ENCODE data around the gene PRC1. TPM values are rescaled to one million over a fixed set of nuclear protein-coding genes. Genes with fewer than 3 reads are reported as not detected.
A peak's percentile ranks its signal among the peaks of the same experiment; 100 is the strongest.

Gene PRC1
- 208 and 260 TPM in 2 replicates for total RNA-seq (2022)
- Bru-seq, nascent RNA, result percentile 71 among the genes with signal in this experiment
- BruChase-seq, experiment 1, labeled RNA remaining after a 6-hour chase, result percentile 96 among the genes with signal in this experiment
- percentile 92 among the genes with signal in this experiment for BruChase-seq, experiment 2, labeled RNA remaining after a 2-hour chase
- long read RNA-seq, full-length matches to known transcripts, result 35 of 127 reads
- long read RNA-seq, partial matches to known transcripts, result 14 of 127 reads
- long read RNA-seq, other reads (novel, unspliced or antisense), result 78 of 127 reads

GRCh38 chr15:90994417-90995311 is at the start of gene PRC1:
Gene PRC1 (minus strand): TSS chr15:90994535. CDS start chr15:90994417, 118 bp downstream.
- intact Hi-C loops (cut with micrococcal nuclease; ENCODE audit: unreplicated experiment), result no loop called here
- H3K36me3 Mint-ChIP-seq (ENCODE audit: insufficient read depth, unreplicated experiment), result peaks cover 55% of the 10 kb centered on the region
- peak within 1 kb of the TSS; percentile 92 for H3K4me3 Mint-ChIP-seq (ENCODE audit: low read depth, unreplicated experiment)
- peak; percentile 100 for DNase-seq
- H3K9me3 Mint-ChIP-seq (ENCODE audit: low read depth, unreplicated experiment), result no peaks in the 10 kb centered on the region
- H3K4me1 Mint-ChIP-seq (ENCODE audit: low read depth, unreplicated experiment), result peaks cover 16% of the 10 kb centered on the region
- TSS peak; percentile 86 for BruUV-seq (replicated peaks)
- H3K27me3 Mint-ChIP-seq (ENCODE audit: unreplicated experiment), result no peaks in the 10 kb centered on the region
- peak within 1 kb of the TSS; percentile 99 for H3K27ac Mint-ChIP-seq (ENCODE audit: unreplicated experiment)
- TF ChIP-seq CTCF (IDR thresholded peaks at IDR 0.05; ENCODE audit: unreplicated experiment), result no peak
- CTCF ChIA-PET, result interaction anchor here (0.5 to 1.0 kb wide), 5 partner anchors 17 to 524 kb away, joined by 3 to 6 read pairs (median 5); partner anchors contain the start of genes HDDC3 and VPS33B

GRCh38 chr15:91043202-91043874 is 49.0 kb upstream of the PRC1 start:
- TF ChIP-seq CTCF (IDR thresholded peaks at IDR 0.05; ENCODE audit: unreplicated experiment), result no peak
- Mint-ChIP-seq H3K27me3 (ENCODE audit: unreplicated experiment) (peaks cover 68% of the 10 kb centered on the region), H3K9me3 (ENCODE audit: low read depth, unreplicated experiment) (no peaks in the 10 kb centered on the region), H3K4me3 (ENCODE audit: low read depth, unreplicated experiment) (no peak overlapping the region), H3K27ac (ENCODE audit: unreplicated experiment) (no peak overlapping the region), H3K36me3 (ENCODE audit: insufficient read depth, unreplicated experiment) (no peaks in the 10 kb centered on the region), H3K4me1 (ENCODE audit: low read depth, unreplicated experiment) (no peaks in the 10 kb centered on the region)
- CTCF ChIA-PET, result interaction anchor here (0.6 kb wide), 2 partner anchors 18 to 655 kb away, joined by 3 to 7 read pairs; partner anchors contain the start of gene IQGAP1
- no TSS peak for BruUV-seq (replicated peaks)
- no peak for DNase-seq
- intact Hi-C loops (cut with micrococcal nuclease; ENCODE audit: unreplicated experiment), result no loop called here

- H3K27ac Mint-ChIP-seq (ENCODE audit: unreplicated experiment), result no peak overlapping the region
- peaks cover 70% of the 10 kb centered on the region for H3K27me3 Mint-ChIP-seq (ENCODE audit: unreplicated experiment)
- H3K4me3 Mint-ChIP-seq (ENCODE audit: low read depth, unreplicated experiment), result no peak overlapping the region
- no peak for TF ChIP-seq CTCF (IDR thresholded peaks at IDR 0.05; ENCODE audit: unreplicated experiment)
- intact Hi-C loops (cut with micrococcal nuclease; ENCODE audit: unreplicated experiment), result no loop called here
- BruUV-seq (replicated peaks), result no TSS peak
- no peak for DNase-seq
- no peaks in the 10 kb centered on the region for H3K4me1 Mint-ChIP-seq (ENCODE audit: low read depth, unreplicated experiment)
- H3K36me3 Mint-ChIP-seq (ENCODE audit: insufficient read depth, unreplicated experiment), result no peaks in the 10 kb centered on the region
- CTCF ChIA-PET, result no interaction called here
- no peaks in the 10 kb centered on the region for H3K9me3 Mint-ChIP-seq (ENCODE audit: low read depth, unreplicated experiment)
These were observed 46.5 kb upstream of the PRC1 start for GRCh38 chr15:91040856-91041255.

GRCh38 chr15:91039996-91040395 is 45.7 kb upstream of the PRC1 start:
- intact Hi-C loops (cut with micrococcal nuclease; ENCODE audit: unreplicated experiment), result no loop called here

More at GRCh38 chr15:91039996-91040395, 45.7 kb upstream of the PRC1 start:
- H3K36me3 Mint-ChIP-seq (ENCODE audit: insufficient read depth, unreplicated experiment), result no peaks in the 10 kb centered on the region
- no peak overlapping the region for H3K4me3 Mint-ChIP-seq (ENCODE audit: low read depth, unreplicated experiment)
- TF ChIP-seq CTCF (IDR thresholded peaks at IDR 0.05; ENCODE audit: unreplicated experiment), result no peak
- DNase-seq, result no peak
- peaks cover 70% of the 10 kb centered on the region for H3K27me3 Mint-ChIP-seq (ENCODE audit: unreplicated experiment)
- H3K4me1 Mint-ChIP-seq (ENCODE audit: low read depth, unreplicated experiment), result no peaks in the 10 kb centered on the region
- H3K27ac Mint-ChIP-seq (ENCODE audit: unreplicated experiment), result no peak overlapping the region
- CTCF ChIA-PET, result no interaction called here
- no TSS peak for BruUV-seq (replicated peaks)
- H3K9me3 Mint-ChIP-seq (ENCODE audit: low read depth, unreplicated experiment), result no peaks in the 10 kb centered on the region
